Brain microvascular endothelial cell (primary cell): Measurements from ENCODE around the gene AMN1.
"Not testable (repeated sequence)": the region's sequence is repeated elsewhere in the genome, so short reads cannot be mapped to it uniquely, and the experiment has no call there.

ENCODE experiments used
- DNase-seq: peaks from one replicate; pipeline ENCODE4 v3.0.0-alpha.2; 2020
- H3K27ac ChIP-seq: fragments of 250-450 bp; sonication (Bioruptor Pico); 2 replicates; pipeline ENCODE4 v1.5.1; 2020; ENCODE audit warnings: mild to moderate bottlenecking, moderate library complexity
- H3K27me3 ChIP-seq: fragments of 250-450 bp; sonication (Bioruptor Pico); replicated peaks from 2 replicates; pipeline ENCODE4 v1.5.1; 2020; ENCODE audit warnings: mild to moderate bottlenecking
- H3K36me3 ChIP-seq: fragments of 250-450 bp; sonication (Bioruptor Pico); replicated peaks from 2 replicates; pipeline ENCODE4 v1.5.1; 2020; ENCODE audit warnings: mild to moderate bottlenecking
- H3K4me3 ChIP-seq: 2 replicates; pipeline ENCODE4 v1.5.1; 2011; ENCODE audit warnings: low read depth, mild to moderate bottlenecking, control low read depth, low read length, moderate library complexity
- CTCF ChIP-seq: IDR thresholded peaks from 2 replicates; pipeline ENCODE4 v1.5.1; 2011; ENCODE audit warnings: low read depth, mild to moderate bottlenecking, moderate library complexity, low read length, control low read depth, inconsistent platforms; ENCODE audit errors: missing control alignments
- in situ Hi-C: cut with HindIII; loops from 2 replicates; pipeline ENCODE4 v1.10.0; 2017; ENCODE audit warnings: low sequenced_read_pairs, low pct_ligation_motif_present

The AMN1 gene

GRCh38 chr12:31740628-31741027 lies 11.8 kb upstream of the AMN1 start:
- H3K27ac ChIP-seq = no peak overlapping the region
- DNase-seq = no peak

GRCh38 chr12:31737763-31738162 lies 8.9 kb upstream of the AMN1 start:
- DNase-seq = no peak
- H3K27me3 ChIP-seq = no peaks in the 10 kb centered on the region
- no peaks in the 10 kb centered on the region for H3K36me3 ChIP-seq
- no peak overlapping the region for H3K27ac ChIP-seq
- in situ Hi-C loops = no loop called here
- TF ChIP-seq CTCF = no peak
- no peak overlapping the region for H3K4me3 ChIP-seq

More at GRCh38 chr12:31740628-31741027, 11.8 kb upstream of the AMN1 start:
- Histone ChIP-seq H3K36me3 (no peaks in the 10 kb centered on the region), H3K4me3 (no peak overlapping the region), H3K27me3 (no peaks in the 10 kb centered on the region)
- no peak for TF ChIP-seq CTCF
- in situ Hi-C loops = no loop called here

- H3K27ac ChIP-seq = no peak overlapping the region
- no peak for DNase-seq
- no peaks in the 10 kb centered on the region for H3K36me3 ChIP-seq
- no peak for TF ChIP-seq CTCF
- in situ Hi-C loops = no loop called here
- H3K27me3 ChIP-seq = no peaks in the 10 kb centered on the region
- H3K4me3 ChIP-seq = no peak overlapping the region
Observed at GRCh38 chr12:31737345-31737744, 8.5 kb upstream of the AMN1 start.

- Histone ChIP-seq H3K36me3 (no peaks in the 10 kb centered on the region), H3K4me3 (no peak overlapping the region), H3K27me3 (no peaks in the 10 kb centered on the region), H3K27ac (peak overlapping the region; percentile 68)
- TF ChIP-seq CTCF = no peak
- DNase-seq = peak; percentile 97
- in situ Hi-C loops = no loop called here
Observed at GRCh38 chr12:31736472-31736871, 7.7 kb upstream of the AMN1 start.

DNA sequence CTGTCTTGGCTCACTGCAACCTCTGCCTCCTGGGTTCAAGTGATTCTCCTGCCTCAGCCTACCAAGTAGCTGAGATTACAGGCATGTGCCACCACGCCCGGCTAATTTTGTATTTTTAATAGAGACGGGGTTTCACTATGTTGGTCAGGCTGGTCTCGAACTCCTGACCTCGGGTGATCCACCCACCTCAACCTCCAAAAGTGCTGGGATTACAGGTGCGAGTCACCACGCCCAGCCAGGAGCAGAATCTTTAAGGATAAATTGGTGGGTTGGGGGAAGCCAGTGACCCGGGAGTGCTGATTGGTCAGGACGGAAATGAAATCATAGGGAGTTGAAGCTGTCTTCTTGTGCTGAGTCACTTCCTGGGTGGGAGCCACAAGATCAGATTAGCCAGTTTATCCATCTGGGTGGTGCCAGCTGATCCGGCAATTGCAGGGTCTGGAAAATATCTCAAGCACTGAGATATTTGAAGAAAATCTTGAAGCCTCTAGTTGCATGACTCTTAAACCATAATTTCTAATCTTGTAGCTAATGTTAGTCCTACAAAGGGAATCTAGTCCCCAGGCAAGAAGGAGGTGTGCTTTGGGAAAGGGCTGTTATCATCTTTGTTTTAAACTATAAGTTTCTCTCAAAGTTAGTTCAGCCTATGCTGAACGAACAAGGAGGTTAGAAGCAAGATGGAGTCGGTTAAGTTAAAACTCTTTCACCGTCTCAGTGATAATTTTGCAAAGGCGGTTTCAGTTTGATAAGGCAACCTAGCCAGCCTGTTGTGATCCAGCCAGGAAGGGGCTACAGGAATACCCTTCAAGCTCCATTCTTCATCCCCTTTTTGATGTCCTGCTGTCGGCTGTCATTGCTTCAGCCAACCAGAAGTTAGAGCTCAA lies 5.0 kb upstream of the AMN1 start:
- H3K27me3 ChIP-seq, H3K36me3 ChIP-seq, in situ Hi-C loops, H3K4me3 ChIP-seq: not testable (repeated sequence)
- peak; percentile 91 for DNase-seq
- peak overlapping the region; percentile 94 for H3K27ac ChIP-seq

DNA sequence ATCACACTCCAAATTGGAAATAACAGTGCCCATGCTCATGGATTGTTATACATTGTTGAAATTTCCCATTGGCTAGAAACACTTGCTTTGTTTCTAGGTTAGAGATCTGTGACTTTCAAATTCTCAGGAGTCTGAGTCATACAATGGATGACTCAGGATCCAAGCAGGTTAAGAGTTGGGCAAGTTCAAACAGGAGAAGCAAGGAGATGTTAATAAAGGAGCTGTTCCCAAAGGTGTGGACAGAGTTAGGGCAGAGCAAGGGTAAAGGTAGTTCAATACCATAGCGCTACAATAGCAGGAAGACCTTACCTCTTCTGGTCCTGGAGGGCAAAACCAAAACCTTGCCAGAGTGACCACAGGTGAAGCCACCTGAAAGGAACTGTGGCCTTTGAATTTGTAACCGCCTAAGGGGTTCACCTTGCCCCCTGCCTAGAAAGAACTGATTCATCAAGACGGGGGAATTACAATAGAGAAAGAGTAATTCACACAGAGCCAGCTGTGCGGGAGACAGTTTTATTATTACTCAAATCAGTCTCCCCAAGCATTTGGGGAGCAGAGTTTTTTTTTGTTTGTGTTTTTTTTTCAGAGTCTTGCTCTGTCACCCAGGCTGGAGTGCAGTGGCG lies 4.2 kb upstream of the AMN1 start:
- H3K27me3 ChIP-seq = no peaks in the 10 kb centered on the region
- H3K36me3 ChIP-seq = no peaks in the 10 kb centered on the region
- no peak for TF ChIP-seq CTCF
- in situ Hi-C loops = no loop called here
- H3K27ac ChIP-seq = peak overlapping the region; percentile 94
- peak; percentile 80 for DNase-seq
- H3K4me3 ChIP-seq = no peak overlapping the region

DNA sequence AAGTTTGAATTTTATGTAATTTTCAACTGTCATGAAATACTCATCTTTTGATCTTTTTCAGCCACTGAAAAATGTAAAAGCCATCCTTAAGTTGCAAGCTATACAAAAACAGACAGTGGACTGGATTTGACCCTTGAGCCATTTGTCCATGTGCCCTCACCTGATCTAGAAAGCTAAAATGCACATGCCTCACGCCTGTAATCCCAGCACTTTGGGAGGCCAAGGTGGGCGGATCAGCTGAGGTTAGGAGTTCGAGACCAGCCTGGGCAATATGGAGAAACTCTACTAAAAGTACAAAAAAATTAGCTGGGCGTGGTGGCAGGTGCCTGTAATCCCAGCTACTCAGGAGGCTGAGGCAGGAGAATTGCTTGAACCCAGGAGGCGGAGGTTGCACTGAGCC lies 2.4 kb upstream of the AMN1 start:
- H3K36me3 ChIP-seq, H3K4me3 ChIP-seq, H3K27me3 ChIP-seq, in situ Hi-C loops, DNase-seq: not testable (repeated sequence)
- peak overlapping the region; percentile 94 for H3K27ac ChIP-seq
